Measurements from ENCODE around the gene MUSTN1. TPM values are rescaled to one million over a fixed set of nuclear protein-coding genes. Genes with fewer than 3 reads are reported as not detected.

Gene MUSTN1
- total RNA-seq, 1 donor from 2014 or later: 1.4 TPM

- intact Hi-C loops (cut with micrococcal nuclease): no loop called here
Measured at GRCh38 chr3:52835766-52836470, 1.1 kb upstream of the MUSTN1 start.

- intact Hi-C loops (cut with micrococcal nuclease): no loop called here
Measured at GRCh38 chr3:52833202-52833601, 1.6 kb downstream of the MUSTN1 start.

- intact Hi-C loops (cut with micrococcal nuclease): no loop called here
Measured at GRCh38 chr3:52831500-52832301, 3.1 kb downstream of the MUSTN1 start.

DNA sequence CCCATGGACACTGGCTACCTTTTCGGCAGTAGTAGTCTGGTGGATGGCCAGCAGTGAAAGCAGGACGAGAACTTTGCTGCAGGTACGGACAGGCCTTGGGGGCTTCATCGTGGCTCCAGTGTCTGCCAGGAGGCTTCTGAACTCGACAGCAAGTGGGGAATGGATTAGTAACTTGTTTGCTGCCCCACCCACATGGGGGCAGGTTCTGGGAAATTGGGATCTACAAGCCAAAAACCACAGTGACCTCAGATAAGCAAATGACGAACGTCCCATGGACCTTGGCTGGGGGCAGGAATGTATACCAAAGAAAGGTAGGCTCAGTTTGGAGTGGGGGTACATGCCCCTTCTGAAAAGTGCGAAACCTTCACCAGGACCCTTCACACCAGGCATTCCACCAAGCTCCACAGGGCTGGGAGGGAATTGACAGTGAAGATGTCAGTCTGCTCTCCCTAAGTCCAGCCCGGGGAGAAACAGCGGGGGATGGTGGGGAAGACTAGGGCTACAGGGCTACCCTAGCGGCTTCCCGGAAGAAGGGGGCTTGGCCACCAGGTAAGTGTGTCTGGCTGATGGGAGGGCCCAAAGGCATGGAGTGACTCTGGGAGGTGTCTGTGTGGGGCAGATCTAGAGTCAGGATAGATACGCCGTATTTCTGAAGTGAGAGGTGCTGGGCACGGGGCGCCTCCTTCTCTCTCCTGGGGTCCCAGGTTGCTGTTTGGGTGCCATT is 4.1 kb downstream of the MUSTN1 start, which contains the start of gene ITIH4:
Gene ITIH4 (minus strand): TSS at position 138 of the 724 bp plus-strand sequence. CDS start 30 bp downstream, at position 108.
- intact Hi-C loops (cut with micrococcal nuclease): no loop called here

DNA sequence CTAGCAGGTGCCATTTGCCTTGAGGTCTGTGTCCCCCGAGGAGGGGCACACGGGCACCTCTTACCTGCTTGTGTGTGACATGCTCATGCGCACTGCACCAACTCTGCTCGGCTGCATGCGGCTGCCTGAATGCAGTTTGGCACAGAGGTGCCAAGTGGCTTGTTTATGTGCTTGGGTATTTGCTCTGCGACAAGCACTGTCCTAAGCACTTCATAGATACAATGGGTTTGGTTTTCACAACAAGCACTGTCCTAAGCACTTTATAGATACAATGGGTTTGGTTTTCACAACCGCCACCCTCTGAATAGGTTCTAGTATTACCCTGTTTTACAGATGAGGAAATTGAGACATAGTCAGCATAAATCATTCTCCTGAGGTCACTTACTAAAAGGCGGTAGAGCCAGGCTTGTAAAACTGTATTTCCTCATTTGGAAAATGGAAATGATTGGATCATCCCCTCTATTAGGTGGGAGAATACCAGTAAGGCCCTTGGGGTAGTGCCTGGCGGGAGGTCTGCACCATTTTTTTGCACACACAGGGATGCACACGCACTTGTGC is 4.8 kb downstream of the MUSTN1 start:
- intact Hi-C loops (cut with micrococcal nuclease): no loop called here

DNA sequence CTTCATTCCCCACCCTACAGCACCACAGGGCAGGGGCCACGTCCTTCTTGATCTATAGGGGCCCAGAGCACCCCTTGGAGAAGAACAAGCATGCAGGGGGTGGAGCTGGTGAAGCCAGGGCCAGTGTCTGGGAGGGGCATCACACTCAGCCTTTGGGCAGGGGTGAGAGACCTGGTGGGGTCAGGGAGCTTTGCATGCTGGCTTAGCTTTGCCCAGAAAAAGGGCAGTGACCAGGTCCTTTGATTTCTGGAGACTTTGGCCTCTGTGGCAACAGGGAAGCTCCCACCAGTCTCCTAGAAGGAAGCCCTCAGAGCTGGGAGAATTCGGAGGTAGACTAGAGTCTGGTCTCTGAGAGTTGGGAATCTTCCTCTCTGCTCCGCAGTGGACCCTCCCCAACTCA is 5.3 kb downstream of the MUSTN1 start:
- intact Hi-C loops (cut with micrococcal nuclease): no loop called here

GRCh38 chr3:52827866-52828376 is 6.9 kb downstream of the MUSTN1 start:
- intact Hi-C loops (cut with micrococcal nuclease): no loop called here

- intact Hi-C loops (cut with micrococcal nuclease): no loop called here
Measured at GRCh38 chr3:52827441-52827840, 7.4 kb downstream of the MUSTN1 start.

GRCh38 chr3:52824037-52824436 is 10.8 kb downstream of the MUSTN1 start:
- intact Hi-C loops (cut with micrococcal nuclease): no loop called here

- intact Hi-C loops (cut with micrococcal nuclease): no loop called here
Measured at GRCh38 chr3:52822363-52822762, 12.5 kb downstream of the MUSTN1 start.

DNA sequence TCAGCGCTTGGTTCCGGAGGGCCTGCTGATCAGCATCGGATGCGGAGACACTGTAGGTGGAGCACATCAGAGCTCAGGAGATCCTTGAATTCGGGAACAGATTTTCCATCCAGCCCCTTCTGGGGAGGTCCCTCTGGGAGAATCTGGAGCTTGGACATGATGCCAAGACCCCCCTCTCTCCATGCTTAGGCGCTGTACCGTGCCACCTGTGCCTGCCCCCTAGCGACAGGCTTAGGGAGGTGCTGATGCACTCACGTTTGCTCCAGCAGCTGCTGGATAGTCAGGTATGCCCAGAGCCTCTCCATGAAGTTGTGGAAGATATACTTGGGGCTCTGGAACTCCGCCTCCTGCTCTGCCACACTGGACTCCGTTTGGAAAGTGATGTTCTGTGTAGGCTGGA is 14.1 kb downstream of the MUSTN1 start:
- intact Hi-C loops (cut with micrococcal nuclease): no loop called here

DNA sequence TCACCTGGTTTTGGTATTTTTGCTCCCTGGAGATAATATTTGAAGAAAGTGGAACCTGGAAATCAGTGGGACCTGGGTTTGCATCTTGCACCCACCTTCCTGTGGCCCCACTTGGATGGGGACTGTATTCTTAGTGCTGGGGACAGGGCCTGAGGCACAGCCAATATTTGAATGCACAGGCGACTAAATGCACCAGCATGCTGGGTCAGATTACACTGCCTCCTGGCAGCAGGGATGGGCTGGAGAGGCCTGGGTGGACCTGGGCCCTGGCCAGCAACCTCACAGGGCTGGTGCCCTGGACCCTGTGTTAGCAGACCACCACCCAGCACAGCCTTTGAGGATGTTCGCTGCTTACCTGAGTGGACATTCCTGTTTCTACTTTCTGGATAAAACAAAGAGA is 14.9 kb downstream of the MUSTN1 start:
- intact Hi-C loops (cut with micrococcal nuclease): no loop called here

- intact Hi-C loops (cut with micrococcal nuclease): no loop called here
Measured at GRCh38 chr3:52817860-52818259, 17.0 kb downstream of the MUSTN1 start.

DNA sequence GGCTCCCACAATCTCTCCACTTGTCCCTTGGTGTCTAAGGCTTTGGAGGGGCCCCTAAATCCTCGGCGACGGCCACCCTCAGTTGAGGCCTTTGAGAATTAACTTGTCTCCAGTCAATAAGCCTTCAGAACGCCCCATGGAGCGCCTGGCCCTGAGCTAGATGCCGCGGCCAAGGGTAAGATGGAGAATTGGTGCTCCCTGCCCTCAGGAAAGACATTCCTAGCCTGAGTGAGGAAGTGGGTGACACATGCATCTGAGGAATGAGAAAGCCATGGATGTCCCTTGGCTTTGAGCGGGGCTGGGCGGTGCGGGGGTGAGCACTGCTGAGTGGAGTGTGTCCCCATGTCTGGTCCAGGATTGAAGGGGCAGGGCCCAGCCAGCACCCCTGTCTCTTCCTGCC is 17.6 kb downstream of the MUSTN1 start:
- intact Hi-C loops (cut with micrococcal nuclease): no loop called here

- intact Hi-C loops (cut with micrococcal nuclease): no loop called here
Measured at GRCh38 chr3:52816654-52817053, 18.2 kb downstream of the MUSTN1 start.

DNA sequence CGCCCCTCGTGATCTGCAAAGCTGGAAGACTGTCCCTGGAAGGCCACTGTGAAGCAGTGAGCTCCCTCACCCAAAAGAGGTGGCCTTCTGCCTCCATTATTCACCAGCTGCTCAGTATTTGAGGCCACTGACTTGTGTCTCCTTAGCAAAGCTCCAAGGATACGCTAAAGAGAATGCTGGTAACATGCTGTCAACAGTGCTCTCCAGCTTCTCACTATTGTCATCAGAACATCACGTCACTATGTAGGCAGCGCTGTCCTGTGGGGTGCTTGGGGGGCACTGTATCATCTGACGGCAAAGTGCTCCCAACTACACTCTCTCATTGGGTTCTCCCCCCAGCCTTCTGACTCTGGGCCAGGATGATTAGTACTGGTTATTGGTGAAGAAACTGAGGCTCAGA is 18.6 kb downstream of the MUSTN1 start:
- intact Hi-C loops (cut with micrococcal nuclease): no loop called here

GRCh38 chr3:52813810-52814209 is 21.0 kb downstream of the MUSTN1 start:
- intact Hi-C loops (cut with micrococcal nuclease): no loop called here

DNA sequence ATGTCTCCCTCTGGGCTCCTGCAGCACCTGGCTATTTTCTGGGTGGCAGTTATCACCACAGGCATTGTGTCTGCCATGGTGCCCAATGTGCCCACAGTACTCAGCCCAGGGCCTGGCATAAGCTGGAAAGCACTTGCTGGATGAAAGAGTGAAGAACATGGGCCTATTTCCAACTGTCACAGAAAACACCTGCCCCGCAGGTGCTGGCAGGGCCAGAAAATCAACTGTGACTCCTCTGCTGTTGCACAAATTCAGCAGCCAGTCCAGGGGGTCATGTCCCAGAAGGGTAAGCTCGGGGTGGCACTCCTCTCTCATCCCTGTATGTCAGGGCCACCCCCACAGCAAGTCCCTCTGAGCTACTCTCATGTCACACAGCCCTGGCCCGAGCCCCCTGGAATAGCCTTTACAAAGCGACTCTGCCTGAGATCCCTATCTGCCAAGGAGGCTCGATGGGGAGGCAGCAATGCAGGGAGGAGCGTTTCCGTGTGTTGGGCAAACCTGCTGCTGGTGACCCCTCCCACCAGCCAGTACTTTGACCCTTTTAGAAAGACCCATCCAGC is 23.3 kb downstream of the MUSTN1 start:
- intact Hi-C loops (cut with micrococcal nuclease): no loop called here

DNA sequence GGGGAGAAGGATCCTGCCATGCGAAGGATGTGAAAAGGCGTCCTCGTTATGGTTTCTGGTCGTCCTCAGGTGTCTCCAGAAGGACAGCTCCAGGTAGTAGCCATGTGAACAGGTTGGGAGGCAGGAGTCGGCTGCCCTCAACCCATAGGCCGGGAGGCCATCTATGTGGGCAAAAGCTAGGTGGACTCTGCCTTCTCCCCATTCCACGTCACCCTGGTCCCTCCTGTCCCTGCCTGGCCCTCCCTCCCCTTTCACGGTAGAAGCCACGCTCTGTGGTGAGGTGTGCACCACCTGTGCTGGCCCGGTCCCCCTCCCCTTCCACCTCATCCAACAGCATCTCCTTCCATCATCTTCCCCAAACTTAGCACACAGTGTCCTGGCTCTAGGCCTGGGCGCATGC is 23.9 kb downstream of the MUSTN1 start:
- intact Hi-C loops (cut with micrococcal nuclease): no loop called here

DNA sequence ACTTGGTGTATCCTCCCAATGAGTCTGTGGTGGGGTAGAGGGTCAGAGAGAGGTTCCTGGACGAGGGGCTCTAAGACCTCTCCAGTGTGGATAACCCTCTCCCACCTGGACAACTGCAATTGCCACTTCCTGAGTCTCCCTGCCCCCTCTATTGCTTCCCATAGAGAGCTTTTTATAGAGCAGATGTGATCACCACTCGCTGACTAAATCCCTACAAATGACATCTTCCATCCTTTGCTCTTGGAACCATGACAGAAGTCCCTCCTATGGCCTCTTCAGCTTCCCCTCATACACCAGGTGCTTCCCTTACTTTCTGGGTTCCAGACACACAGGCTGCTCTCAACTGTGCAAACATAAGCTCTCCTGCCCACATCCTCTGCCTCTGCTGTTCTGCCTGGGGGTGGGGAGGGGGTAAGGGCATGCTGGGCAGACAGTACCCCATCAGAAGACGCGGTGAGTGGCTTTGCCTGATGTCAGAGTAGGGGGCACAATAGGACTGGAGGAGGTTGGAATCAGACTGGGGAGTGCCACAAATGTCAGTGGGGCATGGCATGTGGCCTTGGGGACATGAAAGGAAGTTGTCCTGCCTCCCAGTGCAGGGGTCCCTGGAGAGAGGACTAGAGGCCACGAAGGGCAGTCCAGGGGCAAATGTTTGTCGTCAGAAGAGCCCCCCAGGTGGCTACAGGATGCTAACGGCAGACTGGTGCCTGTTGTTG is 25.0 kb downstream of the MUSTN1 start:
- intact Hi-C loops (cut with micrococcal nuclease): no loop called here

GRCh38 chr3:52809149-52809548 is 25.7 kb downstream of the MUSTN1 start:
- intact Hi-C loops (cut with micrococcal nuclease): no loop called here
